Thoracic aorta (tissue), 2 donors: ENCODE data around the gene ZNHIT1. TPM values are rescaled to one million over a fixed set of nuclear protein-coding genes. Genes with fewer than 3 reads are reported as not detected.
"Not testable (repeated sequence)": the region's sequence is repeated elsewhere in the genome, so short reads cannot be mapped to it uniquely, and the experiment has no call there.

Experiments used
- ATAC-seq: fragments of 150-250 bp; one replicate; pipeline ENCODE4 v1.8.0; 2017; ENCODE audit warnings: low read depth; ENCODE audit not compliant: insufficient number of reproducible peaks, low FRiP score
- DNase-seq: peaks from one replicate; pipeline ENCODE4 v3.0.0-alpha.2; 2020; ENCODE audit warnings: low spot score
- H3K27ac ChIP-seq, 2 donors: fragments of 200-600 bp; sonication (generic); 1 replicate in 1 of 2; 2 replicates in 1 of 2; pipeline ENCODE4 v1.5.1; 2016; ENCODE audit warnings: mild to moderate bottlenecking in 2 of 2, moderate library complexity in 2 of 2
- H3K27me3 ChIP-seq: fragments of 200-600 bp; sonication (generic); replicated peaks from 2 replicates; pipeline ENCODE4 v1.6.0; 2016; ENCODE audit warnings: mild to moderate bottlenecking; ENCODE audit not compliant: insufficient read depth
- H3K36me3 ChIP-seq: fragments of 200-600 bp; sonication (generic); one replicate; pipeline ENCODE4 v1.5.1; 2016
- H3K4me1 ChIP-seq, 2 donors: fragments of 200-600 bp; sonication (generic); 1 replicate in 1 of 2; 2 replicates in 1 of 2; pipeline versions ENCODE4 v1.5.1 to v1.6.0; 2016; ENCODE audit warnings: low read depth in 2 of 2, mild to moderate bottlenecking in 1 of 2; ENCODE audit not compliant: control insufficient read depth in 1 of 2
- H3K4me3 ChIP-seq: fragments of 200-600 bp; sonication (generic); 2 replicates; pipeline ENCODE4 v1.5.1; 2016; ENCODE audit warnings: mild to moderate bottlenecking
- H3K9me3 ChIP-seq: fragments of 200-600 bp; sonication (generic); 2 replicates; pipeline ENCODE4 v1.5.1; 2016
- CTCF ChIP-seq: fragments of 200-600 bp; sonication (generic); IDR thresholded peaks from one replicate; pipeline ENCODE4 v1.5.1; 2019; ENCODE audit warnings: antibody characterized with exemption
- total RNA-seq, 2 donors: library from RNA; depleted of rRNA; stranded (reverse); fragments of >200 nt; gene quantifications; one replicate each; pipeline versions ENCODE4 v1.1.0 to v1.2.3, GENCODE V29; 2016

ZNHIT1 gene
- total RNA-seq, 2 donors from 2014 or later = 43.7 to 53.2 TPM

DNA sequence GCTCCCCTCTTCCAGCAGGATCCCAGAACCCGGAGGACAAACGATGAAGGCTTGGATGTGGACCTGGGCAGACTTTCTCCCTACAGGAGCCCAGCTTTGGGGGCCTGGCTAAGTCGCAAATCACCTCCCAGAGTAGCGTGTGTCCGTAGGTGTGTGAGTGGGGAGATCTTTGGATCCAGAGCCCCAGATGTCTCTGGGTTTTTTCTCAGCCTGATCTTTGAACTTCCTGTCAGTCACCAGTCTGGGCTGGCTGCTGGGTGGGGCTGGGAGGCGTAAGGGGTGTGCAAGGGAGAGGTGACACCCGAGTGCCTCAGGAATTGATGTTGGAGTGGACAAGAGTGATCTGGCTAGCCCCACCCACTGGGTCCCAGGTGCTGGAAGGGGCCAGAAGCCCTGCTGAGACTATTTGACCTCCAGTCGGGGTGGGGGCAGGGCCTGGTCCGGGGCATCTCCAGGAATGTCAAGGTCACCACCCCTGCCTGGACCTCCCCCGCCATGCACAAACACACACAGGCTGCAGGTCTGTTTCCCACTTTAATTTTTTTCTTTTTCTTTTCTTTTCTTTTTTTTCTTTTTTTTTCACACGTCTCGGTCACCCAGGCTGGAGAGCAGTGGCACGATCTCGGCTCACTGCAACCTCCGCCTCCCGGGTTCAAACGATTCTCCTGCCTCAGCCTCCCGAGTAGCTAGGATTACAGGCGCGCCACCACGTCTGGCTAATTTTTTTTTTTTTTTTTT, 16.9 kb upstream of the ZNHIT1 start, which contains the start of gene MOGAT3:
Gene MOGAT3, minus strand, starts transcription at position 175 of the 738 bp plus-strand sequence. CDS start 182 bp downstream, outside the sequence.
- H3K27ac ChIP-seq = no peak within 1 kb of the TSS
- no peak for TF ChIP-seq CTCF
- ATAC-seq (no peak), DNase-seq (no peak)
- no peaks in the 10 kb centered on the region for H3K9me3 ChIP-seq
- H3K27me3 ChIP-seq = peaks cover 9% of the 10 kb centered on the region
- no peaks in the 10 kb centered on the region for H3K36me3 ChIP-seq
- peak within 1 kb of the TSS; percentile 51 for H3K4me3 ChIP-seq
- H3K4me1 ChIP-seq = peaks cover 5 to 9% of the 10 kb centered on the region in 2 donors

- Histone ChIP-seq H3K27me3 (peaks cover 9% of the 10 kb centered on the region), H3K9me3 (no peaks in the 10 kb centered on the region), H3K27ac (no peak overlapping the region), H3K4me1 (peaks cover 5 to 9% of the 10 kb centered on the region in 2 donors), H3K4me3 (peak overlapping the region; percentile 51), H3K36me3 (no peaks in the 10 kb centered on the region)
- no peak for TF ChIP-seq CTCF
- ATAC-seq (no peak), DNase-seq (no peak)
These were observed 16.0 kb upstream of the ZNHIT1 start for GRCh38 chr7:101201695-101202602.

- Histone ChIP-seq H3K27ac (no peak overlapping the region), H3K4me3 (no peak overlapping the region), H3K9me3 (no peaks in the 10 kb centered on the region), H3K36me3 (no peaks in the 10 kb centered on the region), H3K4me1 (peaks cover 5 to 9% of the 10 kb centered on the region in 2 donors), H3K27me3 (peaks cover 9% of the 10 kb centered on the region)
- no peak for TF ChIP-seq CTCF
- DNase-seq = no peak
- ATAC-seq = no peak
These were observed 15.4 kb upstream of the ZNHIT1 start for GRCh38 chr7:101202603-101202918.

DNA sequence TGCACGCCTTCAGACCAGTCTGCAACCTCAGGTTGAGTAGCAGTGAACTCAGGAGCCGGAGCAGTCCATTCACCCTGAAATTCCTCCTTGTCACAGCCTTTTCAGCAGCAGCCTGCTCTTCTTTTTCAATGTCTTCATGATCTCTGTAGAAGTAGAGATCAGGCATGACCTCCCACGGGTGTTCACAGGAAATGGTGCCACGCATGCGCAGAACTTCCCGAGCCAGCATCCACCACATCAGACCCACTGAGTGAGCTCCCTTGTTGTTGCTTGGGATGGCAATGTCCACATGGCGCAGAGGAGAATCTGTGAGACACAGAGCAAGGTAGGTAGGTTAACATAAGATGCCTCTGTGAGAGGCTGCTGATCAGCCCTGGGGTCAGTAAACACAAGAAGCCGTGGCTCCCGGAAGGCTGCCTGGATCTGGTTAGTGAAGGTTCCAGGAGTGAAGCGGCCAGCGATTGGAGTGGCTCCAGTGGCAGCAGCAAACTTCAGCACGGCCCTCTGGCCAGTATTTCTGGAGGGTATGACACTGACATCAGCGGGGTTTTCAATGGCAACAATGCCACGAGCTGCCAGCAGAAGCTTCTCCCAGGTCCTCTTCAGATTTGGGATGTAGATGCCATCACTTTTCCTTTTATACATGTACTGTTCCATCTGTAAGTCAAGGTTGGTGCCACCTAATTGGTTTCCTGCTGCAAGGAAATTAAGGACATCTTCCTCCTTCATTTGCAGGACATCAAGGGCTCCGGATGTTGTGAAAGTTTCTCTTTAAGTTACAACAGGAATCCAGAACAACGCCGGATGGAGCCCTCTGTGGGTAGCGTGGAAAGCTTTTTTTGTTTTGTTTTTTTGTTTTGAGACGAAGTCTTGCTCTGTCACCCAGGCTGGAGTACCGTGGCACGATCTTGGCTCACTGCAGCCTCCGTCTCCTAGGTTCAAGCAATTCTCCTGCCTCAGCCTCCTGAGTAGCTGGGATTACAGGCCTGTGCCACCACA, 13.9 kb upstream of the ZNHIT1 start:
- not testable (repeated sequence) for H3K4me1 ChIP-seq, ATAC-seq, DNase-seq, H3K36me3 ChIP-seq, H3K27me3 ChIP-seq, H3K27ac ChIP-seq, H3K9me3 ChIP-seq, H3K4me3 ChIP-seq

- Histone ChIP-seq H3K9me3 (no peaks in the 10 kb centered on the region), H3K27ac (no peak overlapping the region), H3K4me3 (no peak overlapping the region), H3K27me3 (peaks cover 9% of the 10 kb centered on the region), H3K36me3 (peaks cover 16% of the 10 kb centered on the region), H3K4me1 (peaks cover 5 to 9% of the 10 kb centered on the region in 2 donors)
- TF ChIP-seq CTCF = no peak
- ATAC-seq (no peak), DNase-seq (no peak)
These were observed 11.9 kb upstream of the ZNHIT1 start for GRCh38 chr7:101205901-101206664.
